GM18517 (cell line): ENCODE results near the gene CCDC27.
"Not testable (repeated sequence)": the region's sequence is repeated elsewhere in the genome, so short reads cannot be mapped to it uniquely, and the experiment has no call there.

ENCODE experiments used
- ATAC-seq: cut with Tn5 transposase; IDR thresholded peaks from one replicate; pipeline ENCODE4 v1.9.1; 2021; ENCODE audit warnings: mild to moderate bottlenecking, moderate library complexity; ENCODE audit not compliant: unreplicated experiment

CCDC27 gene

GRCh38 chr1:3788756-3789420 lies 36.6 kb downstream of the CCDC27 start:
- ATAC-seq: no peak

GRCh38 chr1:3789421-3790300 lies 37.4 kb downstream of the CCDC27 start:
- ATAC-seq: no peak

- no peak for ATAC-seq
These were observed 38.3 kb downstream of the CCDC27 start for GRCh38 chr1:3790500-3790923.

GRCh38 chr1:3790952-3791351 lies 38.7 kb downstream of the CCDC27 start:
- no peak for ATAC-seq

DNA sequence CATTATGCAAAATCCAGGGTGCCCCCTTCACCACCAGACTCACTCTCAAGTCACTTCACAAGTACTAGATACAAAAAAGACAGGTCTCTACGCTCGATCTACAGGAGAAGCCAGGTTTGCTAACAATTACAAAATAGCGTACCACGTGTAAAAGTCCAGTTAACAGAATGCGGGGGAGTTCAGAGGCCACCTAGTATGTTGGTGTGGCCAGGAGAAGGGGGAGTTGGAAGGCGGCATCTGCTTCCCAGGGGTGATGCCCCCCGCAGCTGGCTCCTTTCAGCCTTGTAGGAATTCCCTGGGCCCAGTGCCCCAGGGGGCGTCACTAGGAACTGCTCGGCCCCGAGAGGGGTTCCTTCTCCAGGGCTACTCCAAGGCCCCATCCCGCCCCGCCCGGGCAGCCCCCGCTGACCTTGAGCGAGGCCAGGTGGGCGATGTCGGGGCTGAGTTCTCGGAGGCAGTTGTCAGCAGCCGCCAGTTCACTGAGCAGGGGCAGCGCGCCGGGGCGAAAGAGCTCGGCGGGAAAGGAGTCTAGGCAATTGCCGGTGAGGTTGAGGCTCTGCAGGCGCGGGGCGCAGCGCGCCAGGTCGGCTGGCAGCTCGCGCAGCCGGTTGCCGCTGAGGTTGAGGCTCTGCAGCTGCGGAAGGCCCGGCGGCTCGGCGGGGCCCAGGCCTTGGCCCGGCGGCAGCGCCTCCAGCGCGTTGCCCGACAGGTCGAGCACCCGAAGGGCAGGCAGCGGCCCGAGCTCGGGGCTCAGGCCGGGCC lies 43.4 kb downstream of the CCDC27 start:
- peak; percentile 35 for ATAC-seq

DNA sequence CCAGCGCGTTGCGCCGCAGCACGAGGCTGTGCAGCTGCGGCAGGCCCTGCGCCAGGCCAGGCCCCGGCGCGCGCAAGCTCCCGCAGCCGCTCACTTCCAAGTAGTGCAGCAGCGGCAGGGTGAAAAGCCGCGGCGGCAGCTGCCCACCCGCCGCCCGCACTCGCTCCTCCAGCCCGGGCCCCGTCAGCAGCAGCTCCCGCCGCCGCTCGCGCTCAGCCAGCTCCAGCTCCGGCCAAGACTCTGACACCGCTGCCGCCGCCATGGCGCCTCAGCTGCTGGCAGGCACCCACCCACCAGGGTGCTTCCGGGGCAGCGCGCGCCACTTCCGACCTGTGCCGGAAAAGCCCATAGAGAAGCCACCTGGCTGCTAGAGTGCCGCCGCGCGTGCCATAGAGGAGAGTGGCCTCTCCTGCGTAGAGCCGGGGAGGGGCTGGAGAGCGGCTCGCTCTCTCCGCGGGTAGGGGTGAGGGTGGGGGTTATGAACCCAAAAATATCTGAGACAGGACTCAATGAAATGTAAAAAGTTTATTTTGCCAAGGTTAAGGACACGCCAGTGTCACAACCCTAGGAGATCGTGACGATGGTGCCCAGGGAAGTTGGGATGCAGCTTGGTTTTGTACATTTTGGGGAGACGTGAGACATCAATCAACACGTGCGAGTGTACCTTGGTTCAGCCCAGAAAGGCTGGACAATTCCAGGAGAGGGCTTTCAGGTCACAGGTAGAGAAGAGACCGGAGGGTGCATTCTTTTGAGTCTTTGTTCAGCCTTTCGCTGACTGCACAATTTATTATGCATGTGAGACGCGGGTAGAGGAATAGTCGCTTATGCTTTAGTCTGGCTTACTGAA lies 44.2 kb downstream of the CCDC27 start, which contains the start of gene LRRC47:
LRRC47 (minus strand) TSS at position 284 of the 847 bp plus-strand sequence; CDS start at position 262, 22 bp downstream.
- ATAC-seq: peak; percentile 92

- no peak for ATAC-seq
These were observed 47.9 kb downstream of the CCDC27 start for GRCh38 chr1:3799976-3800685.

GRCh38 chr1:3800795-3801194 lies 48.5 kb downstream of the CCDC27 start:
- not testable (repeated sequence) for ATAC-seq

DNA sequence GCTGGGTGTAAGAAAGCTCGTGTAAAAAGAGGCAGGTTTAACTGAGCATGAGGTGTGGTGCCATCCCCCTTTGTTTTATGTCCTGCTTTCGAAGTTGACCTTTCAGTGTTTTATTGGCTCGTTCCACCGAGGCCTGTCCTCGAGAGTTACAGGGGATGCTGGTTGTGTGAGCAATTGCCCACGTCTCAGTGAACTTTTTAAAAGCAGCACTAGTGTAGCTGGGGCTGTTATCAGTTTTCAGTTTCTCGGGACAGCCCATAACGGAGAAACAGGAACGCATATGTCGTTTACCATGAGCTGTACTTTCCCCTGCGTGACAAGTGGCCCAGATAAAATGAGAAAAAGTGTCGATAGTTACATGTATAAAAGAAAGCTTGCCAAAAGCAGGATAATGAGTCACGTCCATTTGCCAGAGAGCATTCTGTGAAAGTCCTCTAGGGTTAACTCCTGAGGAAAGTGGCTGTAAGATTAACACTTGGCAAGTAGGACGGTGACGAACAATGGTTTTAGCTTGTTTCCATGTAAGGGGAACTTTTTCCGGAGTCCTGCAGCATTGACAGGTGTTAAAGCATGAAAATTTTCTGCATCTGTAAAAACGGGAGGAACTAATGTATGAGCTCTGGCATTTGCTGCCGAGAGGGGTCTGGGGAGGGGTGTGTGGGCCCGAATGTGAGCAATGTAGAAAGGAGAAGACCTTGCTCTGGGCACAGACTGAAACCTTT lies 51.8 kb downstream of the CCDC27 start:
- no peak for ATAC-seq

DNA sequence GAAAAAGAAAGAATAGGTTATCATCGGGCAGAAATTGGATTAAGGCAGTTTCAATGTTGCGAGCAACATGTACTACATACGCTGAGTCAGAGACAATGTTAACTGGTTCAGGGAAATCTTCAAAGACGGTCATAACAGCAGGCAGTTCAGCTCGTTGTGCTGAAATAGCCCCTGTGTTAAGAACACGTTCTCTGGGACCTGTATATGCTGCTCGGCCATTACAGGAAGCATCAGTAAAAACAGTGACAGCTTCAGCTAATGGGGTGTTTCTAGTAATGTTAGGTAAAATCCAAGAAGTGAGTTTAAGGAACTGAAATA lies 52.3 kb downstream of the CCDC27 start:
- not testable (repeated sequence) for ATAC-seq

GRCh38 chr1:3805038-3805437 lies 52.8 kb downstream of the CCDC27 start:
- no peak for ATAC-seq

DNA sequence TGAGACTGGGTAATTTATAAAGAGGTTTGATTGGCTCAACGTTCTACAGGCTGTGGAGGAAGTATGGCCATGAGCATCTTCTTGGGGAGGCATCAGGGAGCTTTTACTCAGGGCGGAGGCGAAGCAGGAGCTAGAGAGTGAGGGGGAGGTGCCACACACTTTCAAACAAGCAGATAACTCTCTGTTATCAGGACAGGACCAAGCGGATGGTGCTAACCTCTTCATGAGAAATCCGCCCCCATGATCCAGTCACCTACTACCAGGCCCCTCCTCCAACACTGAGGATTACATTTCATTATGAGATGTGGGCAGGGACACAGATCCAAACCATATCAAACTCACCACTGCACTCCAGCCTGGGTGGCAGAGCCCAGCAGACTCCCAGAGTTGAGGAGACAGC lies 55.5 kb downstream of the CCDC27 start:
- no peak for ATAC-seq

DNA sequence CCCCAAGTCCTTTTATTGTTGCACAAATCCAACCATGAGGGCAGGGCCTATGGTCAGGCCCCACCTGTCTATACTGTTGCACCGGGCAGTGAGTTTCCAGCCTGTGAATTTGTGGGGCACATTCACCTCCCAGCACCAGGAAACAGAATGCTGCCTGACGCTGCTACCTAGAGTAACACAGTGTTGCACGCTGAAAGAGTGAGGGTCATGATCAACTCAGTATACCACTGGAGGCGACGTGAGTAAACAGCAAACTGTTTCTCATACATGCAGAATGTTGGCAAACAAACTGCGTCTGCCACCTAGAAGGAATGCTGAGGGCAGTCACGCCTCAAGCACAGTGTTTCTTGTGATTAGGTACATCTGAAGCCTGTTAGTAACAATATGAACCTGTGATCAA lies 57.4 kb downstream of the CCDC27 start:
- no peak for ATAC-seq

GRCh38 chr1:3810149-3810761 lies 58.0 kb downstream of the CCDC27 start:
- ATAC-seq: not testable (repeated sequence)

DNA sequence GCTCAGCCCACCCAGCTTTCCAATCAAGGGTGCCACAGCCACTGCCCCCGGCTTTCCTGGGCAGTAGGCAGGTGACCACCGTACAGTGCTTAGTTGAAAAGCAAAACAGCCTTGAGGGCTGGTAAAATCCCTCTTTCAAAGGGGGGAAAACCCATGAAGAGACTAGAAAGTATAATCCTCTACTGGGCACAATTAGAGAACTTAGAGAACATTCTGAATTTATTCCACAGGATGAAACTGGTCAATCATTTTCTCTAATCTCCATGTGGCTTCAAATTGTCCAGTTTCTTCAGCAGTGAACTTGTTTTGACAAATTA lies 59.3 kb downstream of the CCDC27 start:
- no peak for ATAC-seq

GRCh38 chr1:3814065-3814464 lies 61.8 kb downstream of the CCDC27 start:
- ATAC-seq: no peak

- no peak for ATAC-seq
These were observed 62.7 kb downstream of the CCDC27 start for GRCh38 chr1:3814771-3815561.
